Forelimb muscle (tissue), 1 donor: ENCODE results near the gene RBMXL3. TPM values are rescaled to one million over a fixed set of nuclear protein-coding genes. Genes with fewer than 3 reads are reported as not detected.

Experiments
- DNase-seq: peaks from one replicate; pipeline ENCODE4 v3.0.0-alpha.2; 2013; ENCODE audit warnings: low read depth
- polyA plus RNA-seq: library from polyadenylated mRNA; unstranded; fragments of 120-200 nt; gene quantifications from one replicate; pipeline ENCODE4 v1.2.1, GENCODE V29; 2013; ENCODE audit not compliant: insufficient read length

Gene RBMXL3
- polyA plus RNA-seq, 1 donor = not detected

- DNase-seq = no peak
Observed at GRCh38 chrX:115233497-115234455, 44.6 kb downstream of the RBMXL3 start, which contains the start of gene LRCH2. Gene LRCH2, minus strand, starts transcription at chrX:115234096. Its CDS starts 55 bp downstream, at chrX:115234041.

GRCh38 chrX:115234461-115234860, 45.3 kb downstream of the RBMXL3 start:
- DNase-seq = no peak

- no peak for DNase-seq
Observed at GRCh38 chrX:115236560-115236959, 47.4 kb downstream of the RBMXL3 start.

- DNase-seq = no peak
Observed at GRCh38 chrX:115237056-115237455, 47.8 kb downstream of the RBMXL3 start.

Other genes with a start within 250 kb of the RBMXL3 start
- gene IL13RA2, start 171.8 kb upstream of the RBMXL3 start, polyA plus RNA-seq = 0.25 TPM
- gene LRCH2, start 44.7 kb downstream of the RBMXL3 start, polyA plus RNA-seq = 3.7 TPM
- not detected for gene LUZP4, start 100.3 kb downstream of the RBMXL3 start, polyA plus RNA-seq